DOHH2 (cell line): Measurements from ENCODE around the gene ATP2B2.

Experiments used
- CTCF ChIP-seq: fragments of 200-600 bp; sonication (generic); IDR thresholded peaks from one replicate; pipeline ENCODE4 v1.5.1; 2014; ENCODE audit warnings: antibody characterized with exemption, mild to moderate bottlenecking, low read depth, low read length; ENCODE audit not compliant: poor library complexity, severe bottlenecking
- EZH2phosphoT487 ChIP-seq: fragments of 200-600 bp; sonication (generic); IDR thresholded peaks from 2 replicates; pipeline ENCODE4 v1.6.1; 2017; ENCODE audit warnings: borderline replicate concordance, mild to moderate bottlenecking, antibody characterized with exemption, low read length, moderate library complexity, mixed read lengths

- peak; percentile 34 for TF ChIP-seq CTCF
- no peak for TF ChIP-seq EZH2phosphoT487
These were observed 170.9 kb downstream of the ATP2B2 start for GRCh38 chr3:10334459-10334858.
